ENCODE results near the gene STK39.

GRCh38 chr2:168058675-168059074 lies 188.7 kb downstream of the STK39 start:
- no peak for TF ChIP-seq CTCF (IDR thresholded peaks at IDR 0.05; ENCODE audit: insufficient read depth, low read length)
- TF ChIP-seq POLR2AphosphoS5 (IDR thresholded peaks at IDR 0.05; ENCODE audit: low read depth): no peak
- TF ChIP-seq, protein P1, sequence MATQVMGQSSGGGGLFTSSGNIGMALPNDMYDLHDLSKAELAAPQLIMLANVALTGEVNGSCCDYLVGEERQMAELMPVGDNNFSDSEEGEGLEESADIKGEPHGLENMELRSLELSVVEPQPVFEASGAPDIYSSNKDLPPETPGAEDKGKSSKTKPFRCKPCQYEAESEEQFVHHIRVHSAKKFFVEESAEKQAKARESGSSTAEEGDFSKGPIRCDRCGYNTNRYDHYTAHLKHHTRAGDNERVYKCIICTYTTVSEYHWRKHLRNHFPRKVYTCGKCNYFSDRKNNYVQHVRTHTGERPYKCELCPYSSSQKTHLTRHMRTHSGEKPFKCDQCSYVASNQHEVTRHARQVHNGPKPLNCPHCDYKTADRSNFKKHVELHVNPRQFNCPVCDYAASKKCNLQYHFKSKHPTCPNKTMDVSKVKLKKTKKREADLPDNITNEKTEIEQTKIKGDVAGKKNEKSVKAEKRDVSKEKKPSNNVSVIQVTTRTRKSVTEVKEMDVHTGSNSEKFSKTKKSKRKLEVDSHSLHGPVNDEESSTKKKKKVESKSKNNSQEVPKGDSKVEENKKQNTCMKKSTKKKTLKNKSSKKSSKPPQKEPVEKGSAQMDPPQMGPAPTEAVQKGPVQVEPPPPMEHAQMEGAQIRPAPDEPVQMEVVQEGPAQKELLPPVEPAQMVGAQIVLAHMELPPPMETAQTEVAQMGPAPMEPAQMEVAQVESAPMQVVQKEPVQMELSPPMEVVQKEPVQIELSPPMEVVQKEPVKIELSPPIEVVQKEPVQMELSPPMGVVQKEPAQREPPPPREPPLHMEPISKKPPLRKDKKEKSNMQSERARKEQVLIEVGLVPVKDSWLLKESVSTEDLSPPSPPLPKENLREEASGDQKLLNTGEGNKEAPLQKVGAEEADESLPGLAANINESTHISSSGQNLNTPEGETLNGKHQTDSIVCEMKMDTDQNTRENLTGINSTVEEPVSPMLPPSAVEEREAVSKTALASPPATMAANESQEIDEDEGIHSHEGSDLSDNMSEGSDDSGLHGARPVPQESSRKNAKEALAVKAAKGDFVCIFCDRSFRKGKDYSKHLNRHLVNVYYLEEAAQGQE (IDR thresholded peaks at IDR 0.05; ENCODE audit: insufficient replicate concordance, low read depth): no peak

Measured in HL-60 (cell line).